CD4-positive, alpha-beta T cell treated with Interleukin-15 for 4 hours (primary cell): ENCODE measurements around the gene SYNJ2.

ENCODE experiments used
- DNase-seq: peaks from one replicate; pipeline ENCODE4 v3.0.0-alpha.2; 2020; ENCODE audit warnings: low spot score

SYNJ2 gene

DNA sequence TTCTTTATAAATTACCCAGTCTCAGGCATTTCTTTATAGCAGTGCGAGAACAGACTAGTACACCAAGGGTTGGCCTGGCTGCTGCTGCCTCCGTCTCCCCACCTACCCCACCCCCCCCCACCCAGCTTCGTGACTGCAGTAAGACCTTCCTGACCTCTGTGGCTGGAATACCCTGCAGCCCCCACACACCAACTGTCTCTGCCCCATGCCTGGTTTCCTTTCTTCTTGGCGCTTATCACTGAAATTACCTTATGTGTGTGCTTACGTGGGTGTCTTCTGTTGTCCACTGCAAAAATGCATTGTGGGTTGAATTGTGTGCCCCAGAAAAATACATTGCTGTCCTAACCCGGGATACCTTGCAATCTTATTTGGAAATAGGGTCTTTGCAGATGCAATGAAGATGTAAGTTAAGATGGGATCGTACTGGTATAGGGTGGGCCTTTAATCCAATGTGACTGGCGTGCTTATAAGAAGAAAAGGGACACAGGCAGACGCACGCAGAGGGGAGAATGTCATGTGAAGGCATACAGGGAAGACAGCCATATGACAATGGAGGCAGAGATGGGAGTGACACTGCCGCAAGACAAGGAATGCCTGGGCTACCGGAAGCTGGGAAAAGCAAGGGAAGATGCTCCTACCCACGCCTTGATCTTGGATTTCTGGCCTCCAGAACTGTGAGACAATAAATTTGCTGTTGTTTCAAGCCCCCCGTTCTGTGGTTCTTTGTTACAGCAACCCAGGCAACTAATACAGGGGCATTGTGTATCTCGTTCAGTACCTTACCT, 15.4 kb downstream of the SYNJ2 start:
- no peak for DNase-seq

DNA sequence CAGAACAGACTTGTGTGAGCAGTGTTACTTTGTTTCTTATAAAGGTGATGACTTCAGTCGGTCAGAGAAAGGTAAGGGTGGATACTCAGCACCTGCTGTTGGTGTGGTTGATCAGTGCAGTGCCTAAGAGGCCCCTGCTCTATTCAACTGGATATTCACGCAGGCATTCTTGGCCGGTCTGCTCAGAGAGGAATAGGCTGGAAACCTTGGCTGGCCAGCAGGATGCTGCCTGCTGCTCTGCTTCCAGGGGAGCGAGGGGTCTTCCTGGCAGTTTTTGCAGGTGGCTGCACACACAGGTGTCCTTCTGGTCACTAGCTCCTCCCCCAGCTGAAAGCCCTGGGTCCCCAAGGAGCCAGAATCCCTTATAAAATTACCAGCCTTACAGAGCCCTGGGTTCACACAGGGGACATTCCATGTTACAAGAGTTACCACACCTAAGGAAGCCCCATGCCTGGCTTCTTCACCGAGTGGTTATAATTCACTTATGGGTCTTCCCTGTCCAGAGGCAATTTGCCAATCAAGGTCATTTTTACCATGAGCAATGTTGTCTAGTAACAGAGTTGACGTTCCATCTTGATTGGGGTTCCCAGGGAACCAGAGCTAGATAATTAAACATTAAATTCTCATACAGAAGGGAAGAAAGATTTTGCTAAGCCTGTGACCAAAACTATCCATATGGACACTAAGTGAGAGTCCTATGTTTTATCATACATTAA, 16.4 kb downstream of the SYNJ2 start:
- DNase-seq: no peak

DNA sequence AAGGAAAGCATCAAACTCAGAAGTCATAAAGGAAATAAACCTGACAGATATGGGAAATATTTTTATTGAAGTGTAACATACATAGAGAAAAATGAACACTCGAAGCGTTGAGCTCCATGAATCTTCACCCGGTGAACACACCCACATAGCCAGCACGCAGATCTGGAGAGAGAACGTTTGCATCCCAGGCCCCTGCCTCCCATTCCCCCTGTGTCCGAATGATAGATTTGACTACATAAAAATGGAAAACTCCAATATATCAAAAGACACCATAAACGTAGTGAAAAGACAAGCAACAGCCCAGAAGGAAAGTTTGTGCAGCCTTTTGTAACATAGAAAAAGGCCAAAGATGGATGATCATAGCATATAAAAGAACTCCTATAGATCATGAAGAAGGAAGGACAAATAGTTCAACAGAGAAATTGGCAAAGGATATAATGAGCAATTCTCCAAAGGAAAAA, 17.1 kb downstream of the SYNJ2 start:
- no peak for DNase-seq

DNA sequence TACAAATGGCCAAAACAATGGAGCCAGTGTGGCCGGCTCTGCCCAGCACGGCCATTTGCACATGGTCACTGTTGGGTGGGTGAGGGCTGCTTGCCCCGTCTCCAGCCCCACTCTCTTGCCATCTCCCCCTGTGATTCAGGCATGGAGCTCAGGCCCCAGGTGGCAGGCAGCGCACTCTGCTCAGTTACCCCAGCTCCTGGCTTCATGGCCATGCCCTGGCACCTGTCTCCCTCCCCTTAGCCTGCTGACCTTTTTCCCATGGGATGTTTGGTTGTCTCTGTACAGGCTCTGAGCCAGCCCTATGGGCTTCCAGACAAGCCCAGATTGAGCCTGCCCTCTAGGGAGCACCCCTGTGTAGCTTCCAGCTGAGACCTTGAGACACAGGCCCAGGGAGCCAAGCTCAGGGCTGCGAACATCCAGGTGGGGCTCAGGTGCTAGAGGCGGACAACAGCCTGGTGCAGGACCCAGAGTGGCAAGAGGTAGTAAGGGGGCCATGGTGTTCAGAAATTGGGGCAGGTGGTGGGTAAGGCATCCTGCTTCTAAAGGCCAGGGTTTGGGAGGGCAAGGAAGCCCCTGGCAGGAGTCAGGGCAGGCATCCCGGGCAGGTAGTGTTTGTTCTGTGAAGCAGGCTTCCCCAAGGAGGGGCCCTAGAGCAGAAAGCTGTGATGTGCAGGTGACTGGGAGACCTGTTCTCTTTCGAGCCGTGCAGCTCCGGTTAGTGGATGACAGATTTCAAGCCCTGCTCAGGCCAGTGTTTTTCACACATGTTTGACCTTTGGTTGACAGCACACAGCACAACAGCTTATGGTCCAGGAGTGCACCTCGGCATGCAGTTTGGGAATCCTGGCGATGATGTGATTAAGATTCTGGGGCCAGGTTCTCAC, 17.7 kb downstream of the SYNJ2 start:
- no peak for DNase-seq

DNA sequence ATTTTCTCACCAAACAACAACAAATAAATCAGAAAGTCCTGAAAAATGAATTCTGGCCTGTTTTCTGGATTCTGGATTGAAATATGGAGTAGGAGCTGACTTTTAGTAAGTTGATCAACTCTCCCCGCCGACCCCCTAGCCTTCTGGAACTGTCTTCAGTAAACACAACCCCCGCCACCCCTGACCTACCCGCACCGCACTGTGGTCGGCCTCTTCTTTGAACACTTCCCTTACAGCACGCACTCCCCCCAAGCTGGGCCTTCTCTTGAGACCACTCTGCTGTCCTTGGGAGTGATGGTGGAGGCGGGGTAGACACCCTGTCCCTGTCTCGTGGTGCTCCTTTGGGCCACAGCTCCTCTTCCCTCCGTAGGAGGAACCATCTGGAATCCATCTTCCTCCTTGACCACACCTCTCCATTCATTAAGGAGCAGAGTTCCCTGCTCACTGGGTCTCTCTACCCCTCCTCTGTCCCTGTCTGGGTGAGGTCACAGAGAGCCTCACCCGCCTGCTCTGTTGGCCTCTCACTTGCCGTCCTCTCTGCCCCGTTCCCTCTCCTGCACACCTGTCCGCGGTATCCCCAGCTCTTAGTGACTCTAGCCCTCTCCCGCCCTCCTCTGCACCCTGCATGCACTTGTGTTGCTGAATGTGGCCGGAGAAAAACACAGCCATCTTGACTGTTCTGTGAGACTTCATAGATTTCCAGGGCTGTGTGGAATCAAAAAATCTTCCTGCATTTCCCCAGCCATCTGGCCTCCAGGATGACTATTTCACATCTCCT, 19.1 kb downstream of the SYNJ2 start:
- DNase-seq: no peak

DNA sequence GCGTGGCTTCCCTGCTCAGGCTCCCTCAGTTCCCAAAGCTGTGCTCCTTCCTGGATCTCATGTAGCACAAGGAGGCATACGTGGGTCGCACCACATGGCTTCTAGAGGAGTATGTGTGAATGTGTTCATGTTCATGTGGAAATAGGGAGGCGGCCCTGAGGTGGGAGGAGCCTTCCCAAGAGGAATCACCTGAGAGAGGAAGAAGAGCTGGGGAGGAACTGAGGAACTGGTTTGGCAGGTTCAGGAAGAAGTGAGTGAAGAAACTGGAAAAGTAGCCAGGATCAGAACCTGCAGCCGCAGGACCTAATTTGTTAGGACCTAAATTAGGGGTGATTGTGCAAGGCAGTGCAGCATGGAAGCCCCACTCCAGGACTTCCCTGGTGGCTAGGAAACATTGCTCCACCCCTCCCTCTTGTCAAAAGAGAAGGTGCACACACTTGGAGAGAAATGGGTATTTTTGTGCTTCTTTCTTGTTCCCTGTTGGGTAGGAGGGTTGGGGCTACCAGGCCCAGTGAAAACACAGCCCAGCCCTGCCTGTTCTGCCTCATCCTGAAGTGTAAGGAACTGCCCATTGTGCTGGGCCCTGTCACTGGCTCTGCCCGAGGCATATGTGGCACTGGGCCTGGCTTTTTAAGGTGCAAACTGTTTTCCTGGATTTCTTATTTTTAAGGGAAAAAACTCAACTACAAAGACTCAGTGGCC, 20.7 kb downstream of the SYNJ2 start:
- no peak for DNase-seq

DNA sequence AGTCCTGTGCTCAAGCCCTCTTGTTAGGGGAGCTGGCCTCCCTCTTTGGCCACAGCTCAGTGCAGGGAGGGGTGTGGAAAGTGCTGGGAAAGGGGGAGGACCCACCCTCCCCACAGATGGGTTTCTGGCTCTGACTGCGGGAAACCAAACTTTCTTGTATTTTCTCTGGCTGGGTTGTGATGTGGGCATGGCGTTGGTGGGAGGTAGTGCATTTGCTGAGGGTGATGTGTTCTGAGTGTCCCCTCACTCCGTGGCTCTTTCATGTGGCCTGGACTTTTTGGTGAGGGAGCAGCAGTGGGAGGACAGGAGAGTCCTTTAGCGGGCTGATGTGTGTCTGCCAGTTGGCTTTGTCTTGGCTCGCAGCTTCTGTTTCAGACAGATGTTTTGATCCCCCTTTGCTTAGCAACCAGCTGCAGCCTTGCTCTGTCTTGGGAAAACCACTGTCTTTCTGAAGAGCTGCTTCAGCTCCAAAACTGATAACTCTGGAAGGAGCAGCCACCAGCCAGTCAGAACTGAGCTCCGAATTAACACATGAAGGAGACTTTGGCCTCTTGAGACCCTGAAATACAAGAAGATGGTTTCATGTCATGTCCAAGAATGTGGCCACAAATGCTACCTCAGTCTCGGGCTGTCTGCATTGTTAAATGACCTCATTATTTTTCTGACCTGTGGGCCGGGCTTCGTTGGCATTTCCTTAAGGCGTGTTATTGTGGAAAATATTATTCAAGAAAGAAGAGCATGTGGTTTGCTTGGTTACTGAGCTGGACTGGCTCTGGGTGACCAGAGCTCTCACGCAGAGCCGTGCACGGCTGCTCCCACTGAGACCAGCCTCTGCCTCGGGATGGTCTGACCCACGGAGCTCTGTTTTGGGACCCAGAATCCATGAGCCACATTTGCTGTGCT, 21.5 kb downstream of the SYNJ2 start:
- no peak for DNase-seq

DNA sequence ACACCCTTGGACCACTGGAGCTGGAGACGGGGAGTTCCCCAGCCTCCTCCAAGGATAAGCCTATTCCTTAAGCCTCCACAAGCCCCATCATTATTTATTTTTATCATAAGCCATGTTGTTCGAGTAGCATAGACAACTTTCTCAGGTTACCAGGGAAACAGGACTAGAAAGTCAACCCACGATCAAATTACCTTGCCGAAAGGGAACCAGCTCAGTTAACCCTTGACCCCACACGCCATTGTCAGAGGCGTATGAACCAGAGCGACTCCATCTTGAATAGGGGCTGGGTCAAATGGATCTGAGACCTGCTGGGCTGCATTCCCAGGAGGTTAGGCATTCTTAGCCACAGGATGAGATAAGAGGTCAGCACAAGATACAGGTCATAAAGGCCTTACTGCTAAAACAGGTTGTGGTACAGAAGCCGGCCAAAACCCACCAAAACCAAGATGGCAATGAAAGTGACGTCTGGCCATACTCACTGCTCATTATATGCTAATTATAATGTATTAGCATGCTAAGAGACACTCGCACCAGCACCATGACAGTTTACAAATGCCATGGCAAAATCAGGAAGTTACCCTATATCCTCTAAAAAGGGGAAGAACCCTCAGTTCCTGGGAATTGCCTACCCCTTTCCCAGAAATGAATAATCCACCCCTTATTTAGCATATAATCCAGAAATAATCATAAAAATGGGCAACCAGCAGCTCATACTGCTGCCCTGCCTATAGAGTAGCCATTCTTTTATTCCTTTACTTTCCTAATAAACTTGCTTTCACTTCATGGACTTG, 22.4 kb downstream of the SYNJ2 start:
- DNase-seq: no peak

DNA sequence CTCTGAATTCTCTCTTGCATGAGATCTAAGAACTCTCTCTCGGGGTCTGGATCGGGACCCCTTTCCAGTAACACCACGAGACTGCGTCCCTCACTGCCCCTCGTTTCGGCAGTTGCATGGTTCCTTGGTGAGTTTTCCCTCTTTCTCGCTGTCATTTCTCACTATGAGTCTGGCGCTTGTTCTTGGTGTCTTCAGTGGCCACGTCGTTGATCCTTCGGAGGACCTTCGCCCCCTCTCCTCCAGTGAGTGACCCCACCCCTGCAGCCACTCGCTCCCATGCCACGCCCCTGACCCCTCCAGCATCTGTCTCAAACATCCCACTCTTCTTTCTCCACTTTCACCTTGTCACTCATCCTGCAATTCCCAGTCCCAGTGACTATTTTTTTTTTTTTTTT, 23.0 kb downstream of the SYNJ2 start:
- DNase-seq: no peak

DNA sequence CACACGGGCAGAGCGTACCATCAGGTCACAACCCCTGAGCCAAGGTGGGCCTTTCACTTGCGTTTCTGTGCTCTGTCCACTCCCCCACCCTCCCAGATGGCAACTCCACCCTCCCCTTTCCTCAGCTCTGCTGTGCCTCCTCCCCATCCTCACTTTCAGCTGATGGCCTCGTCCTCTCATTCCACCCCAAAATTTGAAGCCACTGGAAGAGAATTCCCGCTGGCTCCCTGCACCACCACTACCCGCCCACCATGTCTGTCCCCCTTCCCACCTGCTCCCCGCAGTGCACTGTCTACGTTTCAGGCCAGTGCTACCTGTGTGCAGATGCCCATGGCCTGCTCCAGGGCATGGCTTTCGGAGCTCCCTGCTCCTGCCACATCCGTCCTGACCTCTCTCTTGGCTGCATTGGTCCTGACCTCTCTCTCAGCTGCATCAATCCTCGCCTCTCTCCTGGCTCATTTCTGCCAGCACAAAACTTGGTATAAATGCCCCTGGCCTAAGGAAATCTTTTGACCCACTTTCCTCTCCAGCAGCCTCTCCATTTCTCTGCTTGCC, 24.0 kb downstream of the SYNJ2 start:
- no peak for DNase-seq

DNA sequence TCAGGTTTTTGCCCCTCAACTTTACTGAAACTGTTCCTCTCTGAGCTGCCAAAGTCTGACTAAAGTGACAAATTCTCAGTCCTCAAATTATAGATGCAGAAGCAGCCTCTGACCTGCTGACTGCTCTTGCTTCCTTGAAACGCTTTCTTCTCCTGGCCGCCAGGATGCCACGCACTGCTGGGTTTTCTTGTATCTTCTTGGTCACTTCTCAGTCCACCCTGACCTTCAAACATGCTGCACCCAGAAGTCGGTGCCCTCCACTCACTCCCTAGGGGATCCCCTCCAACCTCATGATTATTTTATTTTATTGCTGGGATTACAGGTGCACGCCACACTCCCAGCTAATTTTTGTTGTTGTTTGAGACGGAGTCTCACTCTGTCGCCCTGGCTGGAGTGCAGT, 24.7 kb downstream of the SYNJ2 start:
- no peak for DNase-seq

DNA sequence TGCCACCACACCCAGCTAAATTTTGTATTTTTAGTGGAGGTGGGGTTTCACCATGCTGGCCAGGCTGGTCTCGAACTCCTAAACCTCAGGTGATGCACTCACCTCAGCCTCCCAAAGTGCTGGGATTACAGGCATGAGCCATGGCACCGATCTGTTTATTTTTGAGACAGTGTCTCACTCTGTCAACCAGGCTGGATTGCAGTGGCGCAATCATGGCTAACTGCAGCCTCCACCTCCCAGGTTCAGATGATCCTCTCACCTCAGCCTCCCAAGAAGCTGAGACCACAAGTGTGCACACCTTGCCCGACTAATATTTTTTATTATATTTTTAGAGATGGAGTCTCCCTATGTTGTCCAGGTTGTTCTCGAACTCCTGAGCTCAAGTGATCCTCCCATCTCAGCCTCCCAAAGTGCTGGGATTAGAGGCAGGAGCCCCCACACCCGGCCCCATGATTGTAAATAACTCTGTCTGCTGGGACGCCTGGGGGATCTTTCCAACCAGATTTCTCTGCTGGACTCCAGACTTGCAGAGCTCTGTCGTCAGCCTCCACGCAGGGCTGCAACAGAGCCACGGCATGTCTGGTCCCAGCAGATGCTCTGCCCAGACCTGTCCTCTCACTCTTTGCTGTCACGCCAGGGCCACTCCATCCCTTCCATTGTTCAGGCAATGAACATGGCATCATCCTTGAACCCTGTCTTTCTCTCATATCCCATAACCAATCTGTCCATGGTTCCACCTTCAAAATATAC, 25.3 kb downstream of the SYNJ2 start:
- DNase-seq: no peak

DNA sequence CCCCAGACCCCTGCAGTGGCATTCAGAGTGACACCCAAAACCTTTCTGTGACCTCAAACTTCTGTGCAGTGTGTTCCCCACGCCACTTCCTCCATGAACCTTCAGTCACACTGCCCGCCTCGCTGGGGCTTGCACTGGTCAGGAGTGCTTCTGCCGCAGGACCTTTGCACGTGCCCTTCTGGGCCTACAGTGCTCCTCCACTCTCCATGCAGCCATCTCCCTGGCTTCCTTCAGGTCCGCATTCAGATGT, 27.1 kb downstream of the SYNJ2 start:
- no peak for DNase-seq

DNA sequence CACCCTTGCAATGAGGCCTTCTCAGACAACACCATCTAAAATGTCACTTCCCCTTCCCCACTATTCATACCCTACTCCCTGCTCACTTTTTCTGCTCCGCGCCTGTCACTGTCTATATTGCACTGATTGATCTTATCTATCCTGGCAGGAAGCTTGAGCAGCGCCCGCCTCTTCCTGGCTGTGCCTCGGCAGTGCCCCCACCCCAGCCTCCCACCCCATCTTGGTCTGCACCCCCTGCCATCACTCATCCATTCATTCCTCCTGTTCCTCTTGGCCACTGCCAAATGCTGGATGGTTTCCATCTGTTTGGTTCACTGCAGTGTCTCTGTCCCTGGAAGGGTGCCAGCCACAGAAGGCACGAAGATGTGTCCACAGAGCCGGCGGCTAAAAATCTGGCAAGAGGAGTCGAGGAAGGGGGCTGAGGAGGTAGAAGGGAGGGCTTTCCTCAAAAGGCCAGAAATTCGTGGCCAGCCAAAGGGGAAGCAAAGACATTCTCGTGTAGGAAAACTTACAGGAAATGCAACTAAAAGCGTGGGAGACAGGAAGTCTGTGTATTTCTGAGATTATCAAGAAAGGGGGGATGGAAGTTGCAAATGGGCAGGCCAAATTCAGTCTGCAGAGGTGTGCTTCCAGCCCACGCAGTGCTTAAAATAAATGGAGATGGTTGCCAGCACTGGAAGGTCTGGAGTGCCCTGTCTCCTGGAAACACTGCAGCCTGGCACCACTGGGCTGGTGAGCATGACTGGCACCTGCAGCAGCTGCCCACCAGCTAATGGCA, 27.6 kb downstream of the SYNJ2 start:
- peak; percentile 14 for DNase-seq

DNA sequence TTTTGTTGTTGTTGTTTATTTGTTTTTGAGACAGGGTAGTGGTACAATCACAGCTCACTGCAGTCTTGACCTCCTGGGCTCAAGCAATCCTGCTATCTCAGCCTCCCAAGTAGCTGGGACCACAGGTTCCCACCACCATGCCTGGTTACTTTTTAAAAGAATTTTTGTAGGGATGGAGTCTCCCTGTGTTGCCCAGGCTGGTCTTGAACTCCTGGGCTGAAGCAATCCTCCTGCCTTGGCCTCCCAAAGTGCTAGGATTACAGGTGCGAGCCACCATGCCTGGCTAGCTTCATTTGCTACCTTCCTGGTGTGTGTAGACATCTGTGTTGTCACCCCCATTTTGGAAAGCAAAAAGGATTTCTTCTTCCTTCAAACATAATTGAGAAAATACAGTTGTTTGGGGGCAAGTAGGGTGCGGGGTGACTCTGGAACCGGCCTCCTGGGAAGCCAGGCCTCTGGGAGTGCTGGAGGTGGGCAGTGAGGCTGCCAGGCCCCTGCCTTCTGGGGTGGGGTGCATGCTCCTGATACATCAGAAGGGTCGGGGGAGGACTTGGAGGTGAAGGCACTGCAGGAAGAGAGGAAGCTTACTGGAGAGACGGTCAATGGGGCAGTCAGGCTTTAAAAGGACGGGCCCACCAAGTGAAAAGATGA, 28.4 kb downstream of the SYNJ2 start:
- no peak for DNase-seq

DNA sequence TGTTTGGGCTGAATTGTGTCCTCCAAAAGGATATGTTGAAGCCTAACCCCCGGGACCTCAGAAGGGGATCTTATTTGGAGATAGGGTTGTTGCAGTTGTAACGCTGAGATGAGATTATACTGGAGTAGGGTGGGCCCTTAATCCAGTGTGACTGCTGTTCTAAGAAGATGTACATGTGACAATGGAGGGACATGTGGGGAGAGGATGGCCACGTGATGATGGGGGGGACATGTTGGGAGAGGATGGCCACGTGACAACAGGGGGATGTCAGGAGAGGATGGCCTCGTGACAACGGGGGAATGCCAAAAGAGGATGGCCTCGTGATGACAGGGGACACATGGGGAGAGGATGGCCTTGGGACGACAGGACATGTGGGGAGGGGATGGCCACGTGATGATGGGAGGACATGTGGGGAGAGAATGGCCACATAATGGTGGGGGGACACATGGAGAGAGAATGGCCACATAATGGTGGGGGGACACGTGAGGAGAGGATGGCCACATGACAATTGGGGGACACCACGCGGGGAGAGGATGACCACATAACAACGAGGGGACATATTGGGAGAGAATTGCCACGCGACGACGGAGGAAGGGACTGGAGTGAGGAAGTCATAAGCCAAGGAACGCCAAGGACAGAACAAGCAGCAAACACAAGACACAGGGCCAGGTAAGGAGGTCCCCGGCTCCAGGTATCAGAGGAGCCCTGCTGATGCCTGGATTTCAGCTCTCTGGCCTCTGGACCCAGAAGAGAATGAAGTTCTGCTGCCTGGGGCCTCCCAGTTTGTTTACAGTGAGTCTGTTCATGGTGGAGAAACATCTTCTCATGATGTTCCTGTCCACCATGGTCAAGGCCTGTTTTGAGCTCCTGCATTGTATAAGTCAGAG, 29.2 kb downstream of the SYNJ2 start:
- no peak for DNase-seq
